NOMO-1 (cell line): ENCODE data around the gene DKK1.

Source experiments
- DNase-seq, 2 experiments: peaks; one replicate each; lab custom pipeline; 2025; ENCODE audit not compliant: unreplicated experiment in 2 of 2; lab: John Stamatoyannopoulos, UW

The DKK1 gene

GRCh38 chr10:52316500-52316899 lies 2.4 kb downstream of the DKK1 start:
- DNase-seq: no peak

- DNase-seq: no peak
These were observed 4.1 kb downstream of the DKK1 start for GRCh38 chr10:52318136-52318701.

GRCh38 chr10:52318822-52319464 lies 4.9 kb downstream of the DKK1 start:
- DNase-seq: no peak

GRCh38 chr10:52319926-52320325 lies 5.8 kb downstream of the DKK1 start:
- no peak for DNase-seq

- no peak for DNase-seq
These were observed 8.2 kb downstream of the DKK1 start for GRCh38 chr10:52322323-52322722.

GRCh38 chr10:52322936-52323335 lies 8.9 kb downstream of the DKK1 start:
- no peak for DNase-seq

- DNase-seq: no peak
These were observed 12.3 kb downstream of the DKK1 start for GRCh38 chr10:52326382-52326781.

GRCh38 chr10:52331638-52332364 lies 17.7 kb downstream of the DKK1 start:
- no peak for DNase-seq

- no peak for DNase-seq
These were observed 18.7 kb downstream of the DKK1 start for GRCh38 chr10:52332815-52333214.

GRCh38 chr10:52334595-52334994 lies 20.5 kb downstream of the DKK1 start:
- no peak for DNase-seq

- no peak for DNase-seq
These were observed 21.6 kb downstream of the DKK1 start for GRCh38 chr10:52335665-52336064.

- DNase-seq: no peak
These were observed 23.1 kb downstream of the DKK1 start for GRCh38 chr10:52337225-52337624.

GRCh38 chr10:52343439-52343838 lies 29.4 kb downstream of the DKK1 start:
- DNase-seq: no peak

GRCh38 chr10:52346394-52347326 lies 32.6 kb downstream of the DKK1 start:
- DNase-seq: no peak

GRCh38 chr10:52347327-52347667 lies 33.2 kb downstream of the DKK1 start:
- no peak for DNase-seq

GRCh38 chr10:52348037-52348564 lies 34.0 kb downstream of the DKK1 start:
- no peak for DNase-seq

GRCh38 chr10:52351914-52352330 lies 37.8 kb downstream of the DKK1 start:
- DNase-seq: no peak

GRCh38 chr10:52353205-52353604 lies 39.1 kb downstream of the DKK1 start:
- no peak for DNase-seq

- DNase-seq: no peak
These were observed 39.9 kb downstream of the DKK1 start for GRCh38 chr10:52353960-52354394.

GRCh38 chr10:52357971-52358370 lies 43.9 kb downstream of the DKK1 start:
- DNase-seq: no peak

- no peak for DNase-seq
These were observed 45.4 kb downstream of the DKK1 start for GRCh38 chr10:52359441-52359840.
